Panc1 (cell line): ENCODE data around the gene TMEM131L. TPM values are rescaled to one million over a fixed set of nuclear protein-coding genes. Genes with fewer than 3 reads are reported as not detected.

Source experiments
- ATAC-seq: fragments of 200-7000 bp; cut with Tn5 transposase; 2 replicates; pipeline ENCODE4 v1.9.1; 2020; ENCODE audit warnings: mild to moderate bottlenecking, moderate library complexity
- BruUV-seq: library from RNA; stranded (reverse); fragments of 400-500 nt; replicated peaks from 2 replicates; lab custom pipeline; 2021; lab: Mats Ljungman, UMichigan
- CTCF ChIA-PET: fragments of 300-600 bp; sonication (Branson Sonifier 250); formaldehyde crosslinking; loops from one replicate; lab custom pipeline; 2022; ENCODE audit warnings: antibody characterized with exemption; lab: Charles Lee
- POLR2A ChIA-PET: fragments of 300-600 bp; sonication (Branson Sonifier 250); formaldehyde crosslinking; loops from one replicate; lab custom pipeline; 2022; ENCODE audit warnings: antibody characterized with exemption; lab: Charles Lee
- DNase-seq: peaks from one replicate; pipeline ENCODE4 v3.0.0-alpha.2; 2010; ENCODE audit warnings: low read depth, low spot score
- H3K27ac ChIP-seq: 2 replicates; pipeline ENCODE4 v1.5.1; 2011; ENCODE audit warnings: mild to moderate bottlenecking, low read length, inconsistent platforms
- H3K27me3 ChIP-seq: fragments of 200-500 bp; sonication (Bioruptor generic); 2 replicates; pipeline ENCODE4 v1.6.0; 2014; ENCODE audit warnings: low read length, inconsistent platforms; ENCODE audit not compliant: control insufficient read depth, insufficient read depth
- H3K36me3 ChIP-seq: fragments of 200-500 bp; sonication (Bioruptor generic); 2 replicates; pipeline ENCODE4 v1.5.1; 2014; ENCODE audit warnings: inconsistent platforms, mild to moderate bottlenecking, low read length, moderate library complexity; ENCODE audit not compliant: control insufficient read depth, insufficient read depth
- H3K4me1 ChIP-seq: 2 replicates; pipeline ENCODE4 v1.5.1; 2011; ENCODE audit warnings: inconsistent platforms, mild to moderate bottlenecking, low read length, moderate library complexity; ENCODE audit not compliant: control insufficient read depth, insufficient read depth
- H3K4me3 ChIP-seq, 2 experiments: 2 replicates each; pipeline ENCODE4 v1.5.1; 2011 to 2012; ENCODE audit warnings: low read depth in 2 of 2, low read length in 2 of 2, mild to moderate bottlenecking in 2 of 2, inconsistent platforms in 1 of 2, moderate library complexity in 1 of 2
- H3K9me3 ChIP-seq: fragments of 200-500 bp; sonication (Bioruptor generic); 2 replicates; pipeline ENCODE4 v1.5.1; 2014; ENCODE audit warnings: low read depth, mild to moderate bottlenecking, inconsistent platforms, low read length, moderate library complexity; ENCODE audit not compliant: control insufficient read depth, insufficient read depth
- POLR2AphosphoS5 ChIP-seq: IDR thresholded peaks from 2 replicates; pipeline ENCODE4 v1.6.1; 2012; ENCODE audit warnings: mild to moderate bottlenecking, low read depth, low read length, moderate library complexity
- SIN3A ChIP-seq: IDR thresholded peaks from 2 replicates; pipeline ENCODE4 v1.6.1; 2012; ENCODE audit warnings: low read depth, mild to moderate bottlenecking, low read length, moderate library complexity, borderline replicate concordance; ENCODE audit not compliant: insufficient read depth
- TCF7L2 ChIP-seq: IDR thresholded peaks from 2 replicates; pipeline ENCODE4 v1.6.1; 2011; ENCODE audit warnings: mild to moderate bottlenecking, low read depth, low read length, inconsistent platforms
- in situ Hi-C: cut with HindIII; loops from 2 replicates; pipeline ENCODE4 v1.10.0; 2016; ENCODE audit warnings: low sequenced_read_pairs, low pct_unique_long_range_greater_than_20kb
- intact Hi-C: fragments of 100-400 bp; cut with micrococcal nuclease; formaldehyde crosslinking; loops from one replicate; pipeline ENCODE4 v1.10.0; 2022; ENCODE audit not compliant: unreplicated experiment
- total RNA-seq: library from RNA; stranded (reverse); gene quantifications from one replicate; pipeline ENCODE4 v1.2.1, GENCODE V29; 2021; ENCODE audit not compliant: unreplicated experiment
- TF ChIP-seq, protein P1 (sequence below): fragments of 450-650 bp; IDR thresholded peaks from 2 replicates; pipeline ENCODE4 v1.5.1; 2017; ENCODE audit warnings: mild to moderate bottlenecking
- TF ChIP-seq, protein P2 (sequence below), 2 experiments: IDR thresholded peaks; 2 replicates each; pipeline ENCODE4 v1.6.1; 2011 to 2012; ENCODE audit warnings: low read depth in 2 of 2, control low read depth in 1 of 2, low read length in 1 of 2, mild to moderate bottlenecking in 1 of 2, moderate library complexity in 1 of 2; ENCODE audit not compliant: insufficient read depth in 1 of 2

The TMEM131L gene
- total RNA-seq, 1 experiment from 2014 or later, result 13.5 TPM

DNA sequence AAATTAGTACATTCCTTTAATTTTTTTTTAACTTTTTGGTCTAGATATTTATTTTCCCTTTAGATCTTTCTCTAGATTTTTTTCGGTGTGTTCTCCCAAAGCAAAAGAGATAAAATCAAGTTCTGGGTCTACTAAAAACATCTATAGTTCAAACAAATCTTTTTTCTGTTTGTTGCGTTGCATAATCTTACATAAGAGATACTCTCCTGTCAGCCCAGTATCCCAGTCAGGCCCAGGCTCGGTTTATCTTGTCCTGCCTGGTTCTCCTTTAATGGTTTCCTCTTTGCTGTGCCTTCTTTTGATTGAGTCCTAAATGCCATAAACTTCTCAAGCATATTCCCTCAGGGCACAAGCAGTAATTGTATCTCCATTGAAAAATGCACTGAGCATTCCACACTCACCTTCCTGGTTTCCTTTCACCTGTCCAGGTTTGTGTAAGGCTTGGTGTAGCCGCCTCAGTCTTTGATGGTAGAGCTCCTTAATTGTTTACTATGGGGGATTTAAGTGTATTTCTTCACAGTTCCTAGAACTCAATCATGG lies 104.9 kb downstream of the TMEM131L start:
- TF ChIP-seq, protein P1, sequence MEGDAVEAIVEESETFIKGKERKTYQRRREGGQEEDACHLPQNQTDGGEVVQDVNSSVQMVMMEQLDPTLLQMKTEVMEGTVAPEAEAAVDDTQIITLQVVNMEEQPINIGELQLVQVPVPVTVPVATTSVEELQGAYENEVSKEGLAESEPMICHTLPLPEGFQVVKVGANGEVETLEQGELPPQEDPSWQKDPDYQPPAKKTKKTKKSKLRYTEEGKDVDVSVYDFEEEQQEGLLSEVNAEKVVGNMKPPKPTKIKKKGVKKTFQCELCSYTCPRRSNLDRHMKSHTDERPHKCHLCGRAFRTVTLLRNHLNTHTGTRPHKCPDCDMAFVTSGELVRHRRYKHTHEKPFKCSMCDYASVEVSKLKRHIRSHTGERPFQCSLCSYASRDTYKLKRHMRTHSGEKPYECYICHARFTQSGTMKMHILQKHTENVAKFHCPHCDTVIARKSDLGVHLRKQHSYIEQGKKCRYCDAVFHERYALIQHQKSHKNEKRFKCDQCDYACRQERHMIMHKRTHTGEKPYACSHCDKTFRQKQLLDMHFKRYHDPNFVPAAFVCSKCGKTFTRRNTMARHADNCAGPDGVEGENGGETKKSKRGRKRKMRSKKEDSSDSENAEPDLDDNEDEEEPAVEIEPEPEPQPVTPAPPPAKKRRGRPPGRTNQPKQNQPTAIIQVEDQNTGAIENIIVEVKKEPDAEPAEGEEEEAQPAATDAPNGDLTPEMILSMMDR, result no peak
- TF ChIP-seq, protein P2, sequence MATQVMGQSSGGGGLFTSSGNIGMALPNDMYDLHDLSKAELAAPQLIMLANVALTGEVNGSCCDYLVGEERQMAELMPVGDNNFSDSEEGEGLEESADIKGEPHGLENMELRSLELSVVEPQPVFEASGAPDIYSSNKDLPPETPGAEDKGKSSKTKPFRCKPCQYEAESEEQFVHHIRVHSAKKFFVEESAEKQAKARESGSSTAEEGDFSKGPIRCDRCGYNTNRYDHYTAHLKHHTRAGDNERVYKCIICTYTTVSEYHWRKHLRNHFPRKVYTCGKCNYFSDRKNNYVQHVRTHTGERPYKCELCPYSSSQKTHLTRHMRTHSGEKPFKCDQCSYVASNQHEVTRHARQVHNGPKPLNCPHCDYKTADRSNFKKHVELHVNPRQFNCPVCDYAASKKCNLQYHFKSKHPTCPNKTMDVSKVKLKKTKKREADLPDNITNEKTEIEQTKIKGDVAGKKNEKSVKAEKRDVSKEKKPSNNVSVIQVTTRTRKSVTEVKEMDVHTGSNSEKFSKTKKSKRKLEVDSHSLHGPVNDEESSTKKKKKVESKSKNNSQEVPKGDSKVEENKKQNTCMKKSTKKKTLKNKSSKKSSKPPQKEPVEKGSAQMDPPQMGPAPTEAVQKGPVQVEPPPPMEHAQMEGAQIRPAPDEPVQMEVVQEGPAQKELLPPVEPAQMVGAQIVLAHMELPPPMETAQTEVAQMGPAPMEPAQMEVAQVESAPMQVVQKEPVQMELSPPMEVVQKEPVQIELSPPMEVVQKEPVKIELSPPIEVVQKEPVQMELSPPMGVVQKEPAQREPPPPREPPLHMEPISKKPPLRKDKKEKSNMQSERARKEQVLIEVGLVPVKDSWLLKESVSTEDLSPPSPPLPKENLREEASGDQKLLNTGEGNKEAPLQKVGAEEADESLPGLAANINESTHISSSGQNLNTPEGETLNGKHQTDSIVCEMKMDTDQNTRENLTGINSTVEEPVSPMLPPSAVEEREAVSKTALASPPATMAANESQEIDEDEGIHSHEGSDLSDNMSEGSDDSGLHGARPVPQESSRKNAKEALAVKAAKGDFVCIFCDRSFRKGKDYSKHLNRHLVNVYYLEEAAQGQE (IDR thresholded peaks at IDR 0.05; ENCODE audit: insufficient read depth in 1 of 2, low read depth in 2 of 2, low read length in 1 of 2), result no peak
- TF ChIP-seq POLR2AphosphoS5 (no peak), TCF7L2 (no peak), SIN3A (no peak)
- Histone ChIP-seq H3K36me3 (no peaks in the 10 kb centered on the region), H3K27me3 (no peaks in the 10 kb centered on the region), H3K4me1 (no peaks in the 10 kb centered on the region), H3K27ac (no peak overlapping the region), H3K9me3 (no peaks in the 10 kb centered on the region), H3K4me3 (no peak overlapping the region)
- no peak for DNase-seq
- BruUV-seq, result no TSS peak
- in situ Hi-C loops, result no loop called here
- no peak for ATAC-seq
- CTCF ChIA-PET, result no interaction called here
- intact Hi-C loops, result loop anchor here (5.0 kb wide), 2 partner anchors 139 to 429 kb away; no protein-coding TSS in a partner anchor
- POLR2A ChIA-PET, result no interaction called here

DNA sequence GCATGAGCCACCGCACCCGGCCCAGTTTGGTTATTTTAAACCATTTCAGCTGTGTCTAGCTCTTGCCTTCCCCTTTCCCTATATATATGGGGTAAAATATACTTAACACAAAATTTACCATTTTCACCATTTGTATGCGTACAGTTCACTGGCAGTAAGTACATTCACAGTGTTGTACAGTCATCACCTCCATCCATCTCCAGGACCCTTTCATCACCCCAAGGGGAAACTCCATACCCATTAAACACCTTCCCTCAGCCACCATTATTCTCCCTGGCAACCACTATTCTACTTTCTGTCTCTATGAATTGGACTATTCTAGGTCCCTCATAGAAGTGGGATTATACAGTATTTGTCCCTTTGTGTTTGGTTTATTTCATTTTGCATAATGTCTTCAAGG lies 106.4 kb downstream of the TMEM131L start:
- in situ Hi-C loops, result no loop called here

More for the DNA sequence above, 106.4 kb downstream of the TMEM131L start:
- DNase-seq (no peak), ATAC-seq (no peak)
- Histone ChIP-seq H3K27me3 (no peaks in the 10 kb centered on the region), H3K36me3 (no peaks in the 10 kb centered on the region), H3K4me1 (no peaks in the 10 kb centered on the region), H3K9me3 (no peaks in the 10 kb centered on the region), H3K27ac (no peak overlapping the region), H3K4me3 (no peak overlapping the region)
- CTCF ChIA-PET, result no interaction called here
- TF ChIP-seq TCF7L2 (no peak), POLR2AphosphoS5 (no peak), SIN3A (no peak)
- TF ChIP-seq, protein P2 (IDR thresholded peaks at IDR 0.05; ENCODE audit: insufficient read depth in 1 of 2, low read depth in 2 of 2, low read length in 1 of 2), result no peak
- intact Hi-C loops, result loop anchor here (5.0 kb wide), 2 partner anchors 140 to 430 kb away; no protein-coding TSS in a partner anchor
- POLR2A ChIA-PET, result no interaction called here
- BruUV-seq, result no TSS peak
